ENCODE results near the gene DNAJC24. TPM values are rescaled to one million over a fixed set of nuclear protein-coding genes. Genes with fewer than 3 reads are reported as not detected.

Gene DNAJC24
- total and polyA plus RNA-seq, 2 experiments from 2014 or later, result 20.3 to 21.3 TPM

GRCh38 chr11:31355817-31356216 is 13.8 kb upstream of the DNAJC24 start (continued):
- TF ChIP-seq, protein P1, sequence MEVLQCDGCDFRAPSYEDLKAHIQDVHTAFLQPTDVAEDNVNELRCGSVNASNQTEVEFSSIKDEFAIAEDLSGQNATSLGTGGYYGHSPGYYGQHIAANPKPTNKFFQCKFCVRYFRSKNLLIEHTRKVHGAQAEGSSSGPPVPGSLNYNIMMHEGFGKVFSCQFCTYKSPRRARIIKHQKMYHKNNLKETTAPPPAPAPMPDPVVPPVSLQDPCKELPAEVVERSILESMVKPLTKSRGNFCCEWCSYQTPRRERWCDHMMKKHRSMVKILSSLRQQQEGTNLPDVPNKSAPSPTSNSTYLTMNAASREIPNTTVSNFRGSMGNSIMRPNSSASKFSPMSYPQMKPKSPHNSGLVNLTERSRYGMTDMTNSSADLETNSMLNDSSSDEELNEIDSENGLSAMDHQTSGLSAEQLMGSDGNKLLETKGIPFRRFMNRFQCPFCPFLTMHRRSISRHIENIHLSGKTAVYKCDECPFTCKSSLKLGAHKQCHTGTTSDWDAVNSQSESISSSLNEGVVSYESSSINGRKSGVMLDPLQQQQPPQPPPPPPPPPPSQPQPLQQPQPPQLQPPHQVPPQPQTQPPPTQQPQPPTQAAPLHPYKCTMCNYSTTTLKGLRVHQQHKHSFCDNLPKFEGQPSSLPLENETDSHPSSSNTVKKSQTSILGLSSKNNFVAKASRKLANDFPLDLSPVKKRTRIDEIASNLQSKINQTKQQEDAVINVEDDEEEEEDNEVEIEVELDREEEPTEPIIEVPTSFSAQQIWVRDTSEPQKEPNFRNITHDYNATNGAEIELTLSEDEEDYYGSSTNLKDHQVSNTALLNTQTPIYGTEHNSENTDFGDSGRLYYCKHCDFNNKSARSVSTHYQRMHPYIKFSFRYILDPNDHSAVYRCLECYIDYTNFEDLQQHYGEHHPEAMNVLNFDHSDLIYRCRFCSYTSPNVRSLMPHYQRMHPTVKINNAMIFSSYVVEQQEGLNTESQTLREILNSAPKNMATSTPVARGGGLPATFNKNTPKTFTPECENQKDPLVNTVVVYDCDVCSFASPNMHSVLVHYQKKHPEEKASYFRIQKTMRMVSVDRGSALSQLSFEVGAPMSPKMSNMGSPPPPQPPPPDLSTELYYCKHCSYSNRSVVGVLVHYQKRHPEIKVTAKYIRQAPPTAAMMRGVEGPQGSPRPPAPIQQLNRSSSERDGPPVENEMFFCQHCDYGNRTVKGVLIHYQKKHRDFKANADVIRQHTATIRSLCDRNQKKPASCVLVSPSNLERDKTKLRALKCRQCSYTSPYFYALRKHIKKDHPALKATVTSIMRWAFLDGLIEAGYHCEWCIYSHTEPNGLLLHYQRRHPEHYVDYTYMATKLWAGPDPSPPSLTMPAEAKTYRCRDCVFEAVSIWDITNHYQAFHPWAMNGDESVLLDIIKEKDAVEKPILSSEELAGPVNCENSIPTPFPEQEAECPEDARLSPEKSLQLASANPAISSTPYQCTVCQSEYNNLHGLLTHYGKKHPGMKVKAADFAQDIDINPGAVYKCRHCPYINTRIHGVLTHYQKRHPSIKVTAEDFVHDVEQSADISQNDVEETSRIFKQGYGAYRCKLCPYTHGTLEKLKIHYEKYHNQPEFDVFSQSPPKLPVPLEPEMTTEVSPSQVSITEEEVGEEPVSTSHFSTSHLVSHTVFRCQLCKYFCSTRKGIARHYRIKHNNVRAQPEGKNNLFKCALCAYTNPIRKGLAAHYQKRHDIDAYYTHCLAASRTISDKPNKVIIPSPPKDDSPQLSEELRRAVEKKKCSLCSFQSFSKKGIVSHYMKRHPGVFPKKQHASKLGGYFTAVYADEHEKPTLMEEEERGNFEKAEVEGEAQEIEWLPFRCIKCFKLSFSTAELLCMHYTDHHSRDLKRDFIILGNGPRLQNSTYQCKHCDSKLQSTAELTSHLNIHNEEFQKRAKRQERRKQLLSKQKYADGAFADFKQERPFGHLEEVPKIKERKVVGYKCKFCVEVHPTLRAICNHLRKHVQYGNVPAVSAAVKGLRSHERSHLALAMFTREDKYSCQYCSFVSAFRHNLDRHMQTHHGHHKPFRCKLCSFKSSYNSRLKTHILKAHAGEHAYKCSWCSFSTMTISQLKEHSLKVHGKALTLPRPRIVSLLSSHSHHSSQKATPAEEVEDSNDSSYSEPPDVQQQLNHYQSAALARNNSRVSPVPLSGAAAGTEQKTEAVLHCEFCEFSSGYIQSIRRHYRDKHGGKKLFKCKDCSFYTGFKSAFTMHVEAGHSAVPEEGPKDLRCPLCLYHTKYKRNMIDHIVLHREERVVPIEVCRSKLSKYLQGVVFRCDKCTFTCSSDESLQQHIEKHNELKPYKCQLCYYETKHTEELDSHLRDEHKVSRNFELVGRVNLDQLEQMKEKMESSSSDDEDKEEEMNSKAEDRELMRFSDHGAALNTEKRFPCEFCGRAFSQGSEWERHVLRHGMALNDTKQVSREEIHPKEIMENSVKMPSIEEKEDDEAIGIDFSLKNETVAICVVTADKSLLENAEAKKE (CRISPR knock-in tag; IDR thresholded peaks at IDR 0.05), result no peak
- TF ChIP-seq ZNF114 (CRISPR knock-in tag; IDR thresholded peaks at IDR 0.05), result no peak

GRCh38 chr11:31361743-31362142 is 7.9 kb upstream of the DNAJC24 start:
- Histone ChIP-seq H3K79me2 (replicated peaks; ENCODE audit: insufficient read depth) (no peaks in the 10 kb centered on the region), H3K4me2 (no peak overlapping the region), H3K27ac (ENCODE audit: low read depth) (no peak overlapping the region), H2AFZ (no peak overlapping the region), H3K27me3 (ENCODE audit: insufficient read depth) (no peaks in the 10 kb centered on the region), H3F3A (replicated peaks; ENCODE audit: low read depth) (no peaks in the 10 kb centered on the region), H3K36me3 (ENCODE audit: insufficient read depth) (no peaks in the 10 kb centered on the region), H3K4me1 (ENCODE audit: insufficient read depth) (no peaks in the 10 kb centered on the region), H3K9me2 (ENCODE audit: insufficient read depth) (no peaks in the 10 kb centered on the region), H3K4me3 (no peak overlapping the region), H4K20me1 (replicated peaks; ENCODE audit: insufficient read depth) (no peaks in the 10 kb centered on the region)
- DNase-seq (ENCODE audit: low spot score) (no peak), ATAC-seq (no peak)
- Mint-ChIP-seq H3K9me3 (no peaks in the 10 kb centered on the region), H3K4me1 (no peaks in the 10 kb centered on the region; the same call in 2 of the 3 replicates), H3K4me3 (no peak overlapping the region), H3K27ac (no peak overlapping the region), H3K27me3 (ENCODE audit: insufficient read depth, low read depth, poor library complexity) (no peaks in the 10 kb centered on the region), H3K36me3 (ENCODE audit: low read depth) (no peaks in the 10 kb centered on the region)
- no peak for TF ChIP-seq POLR2AphosphoS5 (IDR thresholded peaks at IDR 0.05; ENCODE audit: low read depth)
- TF ChIP-seq, protein P2, sequence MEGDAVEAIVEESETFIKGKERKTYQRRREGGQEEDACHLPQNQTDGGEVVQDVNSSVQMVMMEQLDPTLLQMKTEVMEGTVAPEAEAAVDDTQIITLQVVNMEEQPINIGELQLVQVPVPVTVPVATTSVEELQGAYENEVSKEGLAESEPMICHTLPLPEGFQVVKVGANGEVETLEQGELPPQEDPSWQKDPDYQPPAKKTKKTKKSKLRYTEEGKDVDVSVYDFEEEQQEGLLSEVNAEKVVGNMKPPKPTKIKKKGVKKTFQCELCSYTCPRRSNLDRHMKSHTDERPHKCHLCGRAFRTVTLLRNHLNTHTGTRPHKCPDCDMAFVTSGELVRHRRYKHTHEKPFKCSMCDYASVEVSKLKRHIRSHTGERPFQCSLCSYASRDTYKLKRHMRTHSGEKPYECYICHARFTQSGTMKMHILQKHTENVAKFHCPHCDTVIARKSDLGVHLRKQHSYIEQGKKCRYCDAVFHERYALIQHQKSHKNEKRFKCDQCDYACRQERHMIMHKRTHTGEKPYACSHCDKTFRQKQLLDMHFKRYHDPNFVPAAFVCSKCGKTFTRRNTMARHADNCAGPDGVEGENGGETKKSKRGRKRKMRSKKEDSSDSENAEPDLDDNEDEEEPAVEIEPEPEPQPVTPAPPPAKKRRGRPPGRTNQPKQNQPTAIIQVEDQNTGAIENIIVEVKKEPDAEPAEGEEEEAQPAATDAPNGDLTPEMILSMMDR (conservative IDR thresholded peaks at IDR 0.05; ENCODE audit: low read depth in 2 of 2), result no peak
- TF ChIP-seq STAT1 (IDR thresholded peaks at IDR 0.05; ENCODE audit: unreplicated experiment), result no peak
- no peak for TF ChIP-seq JUNB (IDR thresholded peaks at IDR 0.05; ENCODE audit: unreplicated experiment)
- TF ChIP-seq CREB1 (CRISPR knock-in tag; IDR thresholded peaks at IDR 0.05; ENCODE audit: low read depth), result no peak

Measured in GM23338 (cell line).